ENCODE results near the gene NHS. TPM values are rescaled to one million over a fixed set of nuclear protein-coding genes. Genes with fewer than 3 reads are reported as not detected.

The NHS gene
- total RNA-seq, 2 donors from 2014 or later, result 0.14 to 0.71 TPM

DNA sequence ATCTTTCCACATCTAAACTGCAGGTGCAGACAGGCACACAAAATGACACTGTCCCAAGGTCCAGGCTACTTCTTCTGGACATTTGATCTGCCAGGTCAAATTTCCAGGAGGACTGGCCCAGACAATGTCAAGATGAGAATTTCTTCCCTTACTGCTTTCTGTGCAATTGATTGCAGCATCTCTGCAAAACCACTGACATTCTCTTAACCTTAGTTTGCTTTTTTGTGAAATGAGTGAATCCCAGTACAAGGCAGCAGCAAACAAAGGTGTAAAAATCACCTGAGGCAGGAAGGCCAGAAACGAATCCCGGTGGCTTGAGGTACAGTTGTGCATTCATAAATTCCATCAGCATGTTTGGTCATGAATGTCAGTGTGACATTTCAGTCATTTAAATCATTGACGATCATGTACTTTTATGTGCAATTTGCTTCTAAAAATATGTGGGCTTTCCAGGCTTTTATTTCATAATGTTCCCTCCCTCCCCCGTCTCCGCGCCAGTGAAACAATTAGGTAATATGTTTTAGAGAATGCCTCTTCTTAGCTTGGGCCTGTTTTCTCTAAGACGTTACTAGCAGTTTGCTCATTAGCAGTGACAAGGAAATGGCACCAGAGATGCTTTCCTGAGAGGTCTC lies 39.1 kb downstream of the NHS start:
- no peaks in the 10 kb centered on the region for H3K36me3 Mint-ChIP-seq
- peaks cover 0 to 19% of the 10 kb centered on the region in 2 donors for H3K27me3 Mint-ChIP-seq
- no peaks in the 10 kb centered on the region for H3K9me3 Mint-ChIP-seq
- ATAC-seq, result no peak
- no peak for DNase-seq (ENCODE audit: low spot score)
- H3K27ac Mint-ChIP-seq, result no peak overlapping the region
- no peaks in the 10 kb centered on the region for H3K4me1 Mint-ChIP-seq (ENCODE audit: low read depth in 2 of 2)
- H3K4me3 Mint-ChIP-seq, result no peak overlapping the region

DNA sequence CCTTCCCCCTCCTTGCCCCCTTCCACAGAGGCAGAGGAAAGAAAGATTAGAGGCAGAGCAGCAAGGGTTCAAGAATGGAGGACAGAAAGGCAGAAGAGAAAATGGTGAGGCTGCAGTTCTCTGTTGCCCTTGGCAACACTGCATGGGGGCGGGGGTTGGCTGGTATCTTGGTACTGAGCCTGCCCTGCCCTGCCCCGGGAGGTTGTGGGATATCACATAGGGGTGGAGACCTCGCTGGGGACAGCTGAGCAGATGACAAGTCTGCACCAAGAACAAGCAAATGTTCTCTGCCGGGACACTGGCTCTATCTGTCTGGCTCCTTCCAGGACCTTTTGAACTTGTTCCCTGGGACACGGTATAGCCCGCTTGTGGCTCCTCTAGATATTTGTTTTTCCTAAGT lies 39.8 kb downstream of the NHS start:
- Mint-ChIP-seq H3K36me3 (no peaks in the 10 kb centered on the region), H3K27ac (no peak overlapping the region), H3K4me1 (ENCODE audit: low read depth in 2 of 2) (no peaks in the 10 kb centered on the region), H3K27me3 (peaks cover 0 to 19% of the 10 kb centered on the region in 2 donors), H3K9me3 (no peaks in the 10 kb centered on the region), H3K4me3 (no peak overlapping the region)
- no peak for ATAC-seq
- no peak for DNase-seq (ENCODE audit: low spot score)

DNA sequence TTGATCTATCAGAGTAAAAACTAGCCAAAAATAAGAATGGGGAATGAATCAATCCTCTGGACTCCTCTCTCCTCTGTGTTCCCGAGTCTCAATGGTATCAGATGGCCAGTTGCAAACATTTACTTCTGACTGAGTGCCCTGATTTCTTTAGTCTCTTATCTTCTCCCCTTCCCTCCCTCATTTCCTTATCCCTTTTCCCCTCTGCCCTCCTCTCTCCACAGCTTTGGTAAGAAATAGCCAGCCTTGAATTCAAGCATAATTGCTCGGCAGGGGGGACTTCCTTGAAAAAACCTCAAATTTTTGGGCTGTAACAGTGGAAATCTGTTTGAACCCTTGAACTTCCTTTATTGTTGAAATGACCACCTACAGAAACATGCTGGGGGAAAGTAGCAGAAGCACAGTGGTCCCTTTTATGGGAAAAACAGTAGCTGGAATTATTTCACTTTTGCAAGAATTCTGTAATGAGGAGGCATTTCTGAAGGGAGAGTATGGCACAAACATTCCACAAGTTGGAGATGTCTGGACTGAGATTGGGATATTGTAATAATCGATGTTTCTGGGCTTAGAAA lies 40.3 kb downstream of the NHS start:
- DNase-seq (ENCODE audit: low spot score) (no peak), ATAC-seq (no peak)
- H3K4me1 Mint-ChIP-seq (ENCODE audit: low read depth in 2 of 2), result no peaks in the 10 kb centered on the region
- no peak overlapping the region for H3K27ac Mint-ChIP-seq
- H3K27me3 Mint-ChIP-seq, result peaks cover 4 to 22% of the 10 kb centered on the region in 2 donors
- no peak overlapping the region for H3K4me3 Mint-ChIP-seq
- no peaks in the 10 kb centered on the region for H3K36me3 Mint-ChIP-seq
- peaks cover 3% of the 10 kb centered on the region for H3K9me3 Mint-ChIP-seq

- Mint-ChIP-seq H3K9me3 (peaks cover 4% of the 10 kb centered on the region), H3K27me3 (peaks cover 8 to 24% of the 10 kb centered on the region in 2 donors), H3K4me1 (ENCODE audit: low read depth in 2 of 2) (no peaks in the 10 kb centered on the region), H3K36me3 (no peaks in the 10 kb centered on the region), H3K27ac (no peak overlapping the region), H3K4me3 (no peak overlapping the region)
- ATAC-seq, result no peak
- no peak for DNase-seq (ENCODE audit: low spot score)
These were observed 42.4 kb downstream of the NHS start for GRCh38 chrX:17417372-17417771.

- ATAC-seq (no peak), DNase-seq (ENCODE audit: low spot score) (no peak)
- no peak overlapping the region for H3K27ac Mint-ChIP-seq
- peaks cover 5 to 6% of the 10 kb centered on the region in 2 donors for H3K27me3 Mint-ChIP-seq
- H3K4me3 Mint-ChIP-seq, result no peak overlapping the region
- no peaks in the 10 kb centered on the region for H3K36me3 Mint-ChIP-seq
- no peaks in the 10 kb centered on the region for H3K4me1 Mint-ChIP-seq (ENCODE audit: low read depth in 2 of 2)
- H3K9me3 Mint-ChIP-seq, result peaks cover 3% of the 10 kb centered on the region
These were observed 50.1 kb downstream of the NHS start for GRCh38 chrX:17425136-17425535.

- Mint-ChIP-seq H3K27me3 (peaks cover 3 to 4% of the 10 kb centered on the region in 2 donors), H3K4me3 (no peak overlapping the region), H3K9me3 (no peaks in the 10 kb centered on the region), H3K27ac (no peak overlapping the region), H3K4me1 (ENCODE audit: low read depth in 2 of 2) (no peaks in the 10 kb centered on the region), H3K36me3 (no peaks in the 10 kb centered on the region)
- ATAC-seq (no peak), DNase-seq (ENCODE audit: low spot score) (no peak)
These were observed 50.6 kb downstream of the NHS start for GRCh38 chrX:17425551-17425950.

DNA sequence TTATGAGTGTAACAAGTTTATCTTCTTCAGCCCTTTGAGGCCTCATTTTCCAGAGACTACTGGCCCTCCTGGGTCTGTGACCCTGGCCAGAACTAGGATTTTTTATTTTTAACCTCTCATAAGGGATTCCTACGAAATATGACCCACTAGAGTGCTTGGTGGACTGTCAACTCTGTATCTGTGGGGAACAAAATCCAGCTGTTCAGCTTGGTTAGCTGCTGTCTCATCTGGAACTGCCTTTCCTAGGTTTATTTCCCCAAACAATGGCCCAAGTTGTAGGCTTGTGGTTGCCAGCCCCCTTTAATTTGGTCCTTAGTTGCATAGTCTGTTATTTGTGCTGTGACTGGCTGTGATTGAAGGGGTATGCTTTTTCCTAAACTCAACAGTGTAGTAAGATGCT lies 56.2 kb downstream of the NHS start:
- H3K4me3 Mint-ChIP-seq, result no peak overlapping the region
- H3K27ac Mint-ChIP-seq, result no peak overlapping the region
- no peaks in the 10 kb centered on the region for H3K4me1 Mint-ChIP-seq (ENCODE audit: low read depth in 2 of 2)
- H3K27me3 Mint-ChIP-seq, result peaks cover 5 to 6% of the 10 kb centered on the region in 2 donors
- DNase-seq (ENCODE audit: low spot score) (no peak), ATAC-seq (no peak)
- H3K9me3 Mint-ChIP-seq, result no peaks in the 10 kb centered on the region
- no peaks in the 10 kb centered on the region for H3K36me3 Mint-ChIP-seq

DNA sequence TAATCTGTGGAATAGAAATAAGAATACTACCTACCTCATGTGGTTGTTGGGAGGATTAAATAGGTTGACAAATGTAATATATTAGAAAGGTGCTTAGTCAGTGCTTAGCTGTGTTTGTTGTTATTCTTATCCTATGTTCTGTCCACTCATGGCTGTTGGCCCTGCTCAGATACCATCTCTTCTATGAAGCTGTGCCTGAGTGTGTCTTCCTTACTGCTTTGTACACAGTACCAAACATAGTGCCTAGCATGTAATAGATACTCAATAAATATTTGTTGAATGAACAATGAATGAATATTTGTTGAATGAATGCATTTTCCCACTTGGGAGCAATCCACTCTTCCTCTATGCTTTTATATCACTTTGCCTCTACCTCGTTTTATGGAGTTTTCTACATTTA lies 57.2 kb downstream of the NHS start:
- Mint-ChIP-seq H3K27me3 (peaks cover 5 to 6% of the 10 kb centered on the region in 2 donors), H3K27ac (no peak overlapping the region), H3K36me3 (no peaks in the 10 kb centered on the region), H3K9me3 (no peaks in the 10 kb centered on the region), H3K4me1 (ENCODE audit: low read depth in 2 of 2) (no peaks in the 10 kb centered on the region), H3K4me3 (no peak overlapping the region)
- ATAC-seq, result no peak
- DNase-seq (ENCODE audit: low spot score), result no peak

DNA sequence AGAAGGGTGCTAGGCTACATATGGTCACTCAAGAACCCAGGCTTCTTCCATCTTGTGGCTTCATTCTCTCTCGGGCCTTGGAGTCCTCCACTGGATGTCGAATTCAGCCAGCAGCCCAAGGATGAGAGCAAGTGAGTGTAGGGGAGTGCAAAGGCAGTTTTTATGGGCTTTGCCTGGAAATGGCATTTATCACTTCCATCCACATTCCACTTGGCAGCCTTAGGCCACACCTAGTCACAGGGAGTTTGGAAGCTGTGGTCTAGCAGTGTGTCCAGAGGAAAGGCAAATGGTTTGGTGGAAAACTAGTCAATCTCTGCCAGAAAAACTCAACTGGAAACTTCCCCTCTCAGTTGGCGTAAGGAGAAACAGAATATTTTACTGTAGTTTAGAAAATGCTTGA lies 59.0 kb downstream of the NHS start:
- H3K9me3 Mint-ChIP-seq, result no peaks in the 10 kb centered on the region
- no peaks in the 10 kb centered on the region for H3K4me1 Mint-ChIP-seq (ENCODE audit: low read depth in 2 of 2)
- DNase-seq (ENCODE audit: low spot score) (no peak), ATAC-seq (no peak)
- no peaks in the 10 kb centered on the region for H3K36me3 Mint-ChIP-seq
- H3K4me3 Mint-ChIP-seq, result no peak overlapping the region
- H3K27me3 Mint-ChIP-seq, result peaks cover 6 to 8% of the 10 kb centered on the region in 2 donors
- no peak overlapping the region for H3K27ac Mint-ChIP-seq

- Mint-ChIP-seq H3K9me3 (no peaks in the 10 kb centered on the region), H3K36me3 (no peaks in the 10 kb centered on the region), H3K4me3 (no peak overlapping the region), H3K4me1 (ENCODE audit: low read depth in 2 of 2) (no peaks in the 10 kb centered on the region), H3K27ac (no peak overlapping the region), H3K27me3 (peaks cover 4 to 8% of the 10 kb centered on the region in 2 donors)
- DNase-seq (ENCODE audit: low spot score) (no peak), ATAC-seq (no peak)
These were observed 60.5 kb downstream of the NHS start for GRCh38 chrX:17435476-17435875.

DNA sequence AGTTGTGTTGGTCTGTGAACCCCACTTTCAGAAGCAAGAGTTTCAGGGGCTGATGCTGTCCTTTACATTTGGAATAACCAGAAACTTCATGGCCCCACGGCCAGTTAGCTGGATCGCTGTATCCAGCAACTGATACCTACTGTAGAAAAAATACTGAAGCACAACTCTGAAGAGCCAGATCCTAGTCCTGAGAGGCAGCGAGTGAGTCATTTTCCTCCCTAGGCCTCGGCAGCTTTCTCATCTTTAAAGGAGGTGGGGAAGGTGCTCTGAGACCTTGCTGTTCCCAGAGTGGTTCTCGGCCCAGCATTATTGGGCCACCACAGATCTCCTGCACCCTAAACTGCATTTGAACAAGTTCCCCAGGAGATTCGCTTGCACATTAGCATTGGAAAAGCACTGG lies 63.2 kb downstream of the NHS start:
- ATAC-seq (no peak), DNase-seq (ENCODE audit: low spot score) (no peak)
- Mint-ChIP-seq H3K9me3 (no peaks in the 10 kb centered on the region), H3K4me3 (no peak overlapping the region), H3K27me3 (peaks cover 0 to 3% of the 10 kb centered on the region in 2 donors), H3K36me3 (no peaks in the 10 kb centered on the region), H3K27ac (no peak overlapping the region), H3K4me1 (ENCODE audit: low read depth in 2 of 2) (no peaks in the 10 kb centered on the region)

- Mint-ChIP-seq H3K27ac (no peak overlapping the region), H3K4me3 (no peak overlapping the region)
These were observed 65.3 kb downstream of the NHS start for GRCh38 chrX:17440258-17440657.

GRCh38 chrX:17440836-17441235 lies 65.8 kb downstream of the NHS start:
- Mint-ChIP-seq H3K27ac (no peak overlapping the region), H3K9me3 (no peaks in the 10 kb centered on the region), H3K4me1 (ENCODE audit: low read depth in 2 of 2) (no peaks in the 10 kb centered on the region), H3K36me3 (no peaks in the 10 kb centered on the region), H3K27me3 (peaks cover 0 to 4% of the 10 kb centered on the region in 2 donors), H3K4me3 (no peak overlapping the region)
- ATAC-seq, result no peak
- no peak for DNase-seq (ENCODE audit: low spot score)

More at GRCh38 chrX:17440258-17440657, 65.3 kb downstream of the NHS start:
- DNase-seq (ENCODE audit: low spot score) (no peak), ATAC-seq (no peak)
- H3K36me3 Mint-ChIP-seq, result no peaks in the 10 kb centered on the region
- H3K4me1 Mint-ChIP-seq (ENCODE audit: low read depth in 2 of 2), result no peaks in the 10 kb centered on the region
- no peaks in the 10 kb centered on the region for H3K9me3 Mint-ChIP-seq
- H3K27me3 Mint-ChIP-seq, result peaks cover 0 to 3% of the 10 kb centered on the region in 2 donors

GRCh38 chrX:17441965-17442364 lies 67.0 kb downstream of the NHS start:
- no peaks in the 10 kb centered on the region for H3K36me3 Mint-ChIP-seq
- peaks cover 0 to 6% of the 10 kb centered on the region in 2 donors for H3K27me3 Mint-ChIP-seq
- DNase-seq (ENCODE audit: low spot score) (no peak), ATAC-seq (no peak)
- no peak overlapping the region for H3K4me3 Mint-ChIP-seq
- no peak overlapping the region for H3K27ac Mint-ChIP-seq
- H3K9me3 Mint-ChIP-seq, result no peaks in the 10 kb centered on the region
- no peaks in the 10 kb centered on the region for H3K4me1 Mint-ChIP-seq (ENCODE audit: low read depth in 2 of 2)

DNA sequence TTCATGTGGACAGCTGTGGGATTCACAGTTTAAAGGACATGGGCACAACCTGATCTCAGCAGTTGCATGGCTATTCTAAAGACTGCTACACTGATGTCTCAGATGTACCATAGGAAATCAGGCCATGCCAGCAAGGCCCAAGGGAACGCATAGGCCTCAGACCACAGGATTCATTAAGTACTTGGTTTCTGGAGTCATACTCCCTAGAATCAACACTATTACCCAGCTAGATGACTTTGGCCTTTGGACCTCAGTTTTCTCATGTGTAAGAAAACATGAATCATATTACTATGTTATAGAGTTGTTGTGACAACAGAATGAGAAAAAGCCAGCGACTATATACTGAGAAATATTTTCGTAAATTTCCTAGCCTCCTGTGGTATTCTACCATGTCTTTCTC lies 67.9 kb downstream of the NHS start:
- ATAC-seq (no peak), DNase-seq (ENCODE audit: low spot score) (no peak)
- H3K4me3 Mint-ChIP-seq, result no peak overlapping the region
- H3K9me3 Mint-ChIP-seq, result no peaks in the 10 kb centered on the region
- H3K4me1 Mint-ChIP-seq (ENCODE audit: low read depth in 2 of 2), result no peaks in the 10 kb centered on the region
- no peak overlapping the region for H3K27ac Mint-ChIP-seq
- no peaks in the 10 kb centered on the region for H3K36me3 Mint-ChIP-seq
- H3K27me3 Mint-ChIP-seq, result peaks cover 0 to 6% of the 10 kb centered on the region in 2 donors
